HEK293 (cell line): ENCODE results near the gene PITHD1.

Source experiments
- CTCF ChIA-PET: fragments of 350-600 bp; formaldehyde crosslinking; extraction: SDS; loops from one replicate; lab custom pipeline; 2021; ENCODE audit warnings: antibody characterized with exemption; lab: Yijun Ruan, JAX
- POLR2A ChIA-PET: fragments of 300-600 bp; formaldehyde crosslinking; extraction: SDS; loops from one replicate; lab custom pipeline; 2020; ENCODE audit warnings: antibody characterized with exemption, inconsistent platforms; lab: Yijun Ruan, JAX
- H3K27ac ChIP-seq: fragments of 200-500 bp; sonication (Bioruptor generic); 2 replicates; pipeline ENCODE4 v1.5.1; 2014; ENCODE audit warnings: low read depth, low read length, control low read depth, inconsistent platforms; ENCODE audit errors: extremely low read depth
- H3K36me3 ChIP-seq, 2 experiments: fragments of 200-500 bp in 1 of 2; sonication (Bioruptor generic) in 1 of 2; 1 replicate in 1 of 2; 2 replicates in 1 of 2; pipeline ENCODE4 v1.5.1; 2014 to 2017; ENCODE audit warnings: inconsistent platforms in 2 of 2, low read length in 2 of 2; ENCODE audit not compliant: control insufficient read depth in 2 of 2, insufficient read depth in 1 of 2
- H3K4me1 ChIP-seq: fragments of 200-500 bp; sonication (Bioruptor generic); 2 replicates; pipeline ENCODE4 v1.5.1; 2014; ENCODE audit warnings: mild to moderate bottlenecking, low read length, inconsistent platforms; ENCODE audit not compliant: control insufficient read depth, insufficient read depth
- H3K4me3 ChIP-seq: 2 replicates; pipeline ENCODE4 v1.5.1; 2011; ENCODE audit warnings: low read depth, mild to moderate bottlenecking, control low read depth, low read length, moderate library complexity
- H3K9me3 ChIP-seq: fragments of 200-500 bp; sonication (Bioruptor generic); 2 replicates; pipeline ENCODE4 v1.5.1; 2014; ENCODE audit warnings: low read depth, low read length, inconsistent platforms; ENCODE audit not compliant: control insufficient read depth, insufficient read depth
- BCL11B ChIP-seq: fragments of 450-650 bp; formaldehyde crosslinking; IDR thresholded peaks from 2 replicates; pipeline ENCODE4 v1.5.1; 2016; ENCODE audit warnings: low read depth, missing biosample characterization, missing genetic modification characterization
- KLF10 ChIP-seq: fragments of 450-650 bp; IDR thresholded peaks from 2 replicates; pipeline ENCODE4 v1.5.1; 2018; ENCODE audit warnings: missing biosample characterization, mild to moderate bottlenecking, missing genetic modification characterization
- KLF16 ChIP-seq: fragments of 450-650 bp; formaldehyde crosslinking; IDR thresholded peaks from 2 replicates; pipeline ENCODE4 v1.5.1; 2017; ENCODE audit warnings: missing biosample characterization, missing genetic modification characterization
- KLF8 ChIP-seq: fragments of 450-650 bp; formaldehyde crosslinking; IDR thresholded peaks from 2 replicates; pipeline ENCODE4 v1.5.1; 2016; ENCODE audit warnings: missing biosample characterization, missing genetic modification characterization
- REPIN1 ChIP-seq: fragments of 450-650 bp; formaldehyde crosslinking; IDR thresholded peaks from 2 replicates; pipeline ENCODE4 v1.5.1; 2017; ENCODE audit warnings: missing biosample characterization, missing genetic modification characterization, low read depth
- ZBTB48 ChIP-seq: fragments of 450-650 bp; formaldehyde crosslinking; IDR thresholded peaks from 2 replicates; pipeline ENCODE4 v1.5.1; 2016; ENCODE audit warnings: missing biosample characterization, missing genetic modification characterization
- ZFHX2 ChIP-seq: fragments of 450-650 bp; formaldehyde crosslinking; conservative IDR thresholded peaks from 2 replicates; pipeline ENCODE4 v1.5.1; 2016; ENCODE audit warnings: missing biosample characterization, missing genetic modification characterization
- ZIC2 ChIP-seq: fragments of 450-650 bp; formaldehyde crosslinking; IDR thresholded peaks from 2 replicates; pipeline ENCODE4 v1.5.1; 2016; ENCODE audit warnings: missing biosample characterization, missing genetic modification characterization
- ZNF202 ChIP-seq: fragments of 450-650 bp; formaldehyde crosslinking; IDR thresholded peaks from 2 replicates; pipeline ENCODE4 v1.5.1; 2016; ENCODE audit warnings: missing biosample characterization, missing genetic modification characterization, borderline replicate concordance
- ZNF221 ChIP-seq: fragments of 450-650 bp; formaldehyde crosslinking; IDR thresholded peaks from 2 replicates; pipeline ENCODE4 v1.5.1; 2017; ENCODE audit warnings: missing biosample characterization, missing genetic modification characterization, borderline replicate concordance
- ZNF23 ChIP-seq: fragments of 450-650 bp; formaldehyde crosslinking; IDR thresholded peaks from 2 replicates; pipeline ENCODE4 v1.5.1; 2016; ENCODE audit warnings: missing biosample characterization, missing genetic modification characterization, borderline replicate concordance
- ZNF266 ChIP-seq: fragments of 450-650 bp; formaldehyde crosslinking; IDR thresholded peaks from 2 replicates; pipeline ENCODE4 v1.5.1; 2016; ENCODE audit warnings: missing biosample characterization, missing genetic modification characterization, low read depth
- ZNF335 ChIP-seq: fragments of 450-650 bp; formaldehyde crosslinking; conservative IDR thresholded peaks from 2 replicates; pipeline ENCODE4 v1.5.1; 2016; ENCODE audit warnings: missing biosample characterization, missing genetic modification characterization
- ZNF366 ChIP-seq: fragments of 450-650 bp; formaldehyde crosslinking; conservative IDR thresholded peaks from 2 replicates; pipeline ENCODE4 v1.5.1; 2016; ENCODE audit warnings: missing biosample characterization, missing genetic modification characterization
- ZNF404 ChIP-seq: fragments of 450-650 bp; formaldehyde crosslinking; IDR thresholded peaks from 2 replicates; pipeline ENCODE4 v1.5.1; 2017; ENCODE audit warnings: missing biosample characterization, missing genetic modification characterization
- ZNF513 ChIP-seq: fragments of 450-650 bp; IDR thresholded peaks from 2 replicates; pipeline ENCODE4 v1.5.1; 2018; ENCODE audit warnings: missing biosample characterization, missing genetic modification characterization
- ZNF530 ChIP-seq: fragments of 450-650 bp; formaldehyde crosslinking; IDR thresholded peaks from 2 replicates; pipeline ENCODE4 v1.5.1; 2016; ENCODE audit warnings: low read depth, missing biosample characterization, missing genetic modification characterization
- ZNF558 ChIP-seq: fragments of 450-650 bp; formaldehyde crosslinking; IDR thresholded peaks from 2 replicates; pipeline ENCODE4 v1.5.1; 2016; ENCODE audit warnings: missing biosample characterization, missing genetic modification characterization
- ZNF561 ChIP-seq: fragments of 450-650 bp; IDR thresholded peaks from 2 replicates; pipeline ENCODE4 v1.5.1; 2018; ENCODE audit warnings: missing biosample characterization, missing genetic modification characterization, borderline replicate concordance
- ZNF639 ChIP-seq: fragments of 450-650 bp; formaldehyde crosslinking; IDR thresholded peaks from 2 replicates; pipeline ENCODE4 v1.5.1; 2016; ENCODE audit warnings: missing biosample characterization, missing genetic modification characterization
- ZNF664 ChIP-seq: fragments of 450-650 bp; formaldehyde crosslinking; IDR thresholded peaks from 2 replicates; pipeline ENCODE4 v1.5.1; 2016; ENCODE audit warnings: missing biosample characterization, missing genetic modification characterization
- ZNF785 ChIP-seq: fragments of 450-650 bp; formaldehyde crosslinking; IDR thresholded peaks from 2 replicates; pipeline ENCODE4 v1.5.1; 2016; ENCODE audit warnings: missing biosample characterization, missing genetic modification characterization
- ZNF792 ChIP-seq: fragments of 450-650 bp; formaldehyde crosslinking; IDR thresholded peaks from 2 replicates; pipeline ENCODE4 v1.5.1; 2016; ENCODE audit warnings: missing biosample characterization, missing genetic modification characterization
- ZNF843 ChIP-seq: fragments of 450-650 bp; formaldehyde crosslinking; IDR thresholded peaks from 2 replicates; pipeline ENCODE4 v1.5.1; 2016; ENCODE audit warnings: missing biosample characterization, missing genetic modification characterization
- ZSCAN18 ChIP-seq: fragments of 450-650 bp; formaldehyde crosslinking; IDR thresholded peaks from 2 replicates; pipeline ENCODE4 v1.5.1; 2016; ENCODE audit warnings: missing biosample characterization, missing genetic modification characterization
- TF ChIP-seq, protein P1 (sequence below): fragments of 450-650 bp; formaldehyde crosslinking; optimal IDR thresholded peaks from 2 replicates; pipeline ENCODE3; 2016; ENCODE audit warnings: missing biosample characterization, mild to moderate bottlenecking, missing genetic modification characterization

PITHD1 gene

GRCh38 chr1:23816906-23817305 is 38.7 kb downstream of the PITHD1 start:
- Histone ChIP-seq H3K9me3 (no peaks in the 10 kb centered on the region), H3K36me3 (peaks cover 0 to 61% of the 10 kb centered on the region in 2 experiments; a peak in 1 of 3 replicates), H3K4me3 (no peak overlapping the region), H3K27ac (no peak overlapping the region), H3K4me1 (no peaks in the 10 kb centered on the region)
- TF ChIP-seq ZNF266: no peak
- no peak for TF ChIP-seq ZNF221 (tag by site-specific recombination)
- TF ChIP-seq ZNF23 (tag by site-specific recombination): no peak
- no peak for TF ChIP-seq ZNF792 (tag by site-specific recombination)
- TF ChIP-seq ZNF513 (tag by site-specific recombination): no peak
- no peak for TF ChIP-seq ZIC2 (tag by site-specific recombination)
- no peak for TF ChIP-seq ZNF561 (tag by site-specific recombination)
- TF ChIP-seq REPIN1 (tag by site-specific recombination): no peak
- TF ChIP-seq, protein P1, sequence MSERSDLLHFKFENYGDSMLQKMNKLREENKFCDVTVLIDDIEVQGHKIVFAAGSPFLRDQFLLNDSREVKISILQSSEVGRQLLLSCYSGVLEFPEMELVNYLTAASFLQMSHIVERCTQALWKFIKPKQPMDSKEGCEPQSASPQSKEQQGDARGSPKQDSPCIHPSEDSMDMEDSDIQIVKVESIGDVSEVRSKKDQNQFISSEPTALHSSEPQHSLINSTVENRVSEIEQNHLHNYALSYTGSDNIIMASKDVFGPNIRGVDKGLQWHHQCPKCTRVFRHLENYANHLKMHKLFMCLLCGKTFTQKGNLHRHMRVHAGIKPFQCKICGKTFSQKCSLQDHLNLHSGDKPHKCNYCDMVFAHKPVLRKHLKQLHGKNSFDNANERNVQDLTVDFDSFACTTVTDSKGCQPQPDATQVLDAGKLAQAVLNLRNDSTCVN (tag by site-specific recombination): no peak
- ChIA-PET POLR2A (interaction anchor here (0.5 to 1.6 kb wide), 2 partner anchors 8 to 19 kb away, joined by 3 to 6 read pairs; partner anchors contain the start of gene HMGCL), CTCF (interaction anchor here (0.6 to 0.9 kb wide), 2 partner anchors 8 to 54 kb away, joined by 3 read pairs; no protein-coding TSS in a partner anchor)

DNA sequence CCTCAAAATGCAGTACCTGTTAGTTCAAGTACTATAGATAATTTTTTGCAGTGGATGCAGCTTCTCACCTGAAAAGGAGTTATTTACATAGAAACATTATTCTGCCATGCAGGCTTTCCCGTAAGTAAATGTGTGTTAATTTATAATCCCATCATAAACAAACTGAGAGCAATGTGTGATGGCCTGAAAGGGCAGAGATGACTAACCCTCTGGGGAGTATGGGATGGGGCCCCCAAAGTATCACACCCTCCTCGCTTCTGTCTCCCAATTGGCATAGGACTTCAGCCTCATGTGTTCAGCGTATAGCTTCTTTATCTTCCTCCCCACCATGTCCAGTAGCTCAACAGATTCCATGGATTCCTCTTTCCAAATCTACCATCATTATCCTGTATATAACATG is 39.4 kb downstream of the PITHD1 start:
- no peak overlapping the region for H3K27ac ChIP-seq
- ChIA-PET CTCF (interaction anchor here (0.6 to 1.0 kb wide), 3 partner anchors 8 to 46 kb away, joined by 3 read pairs; no protein-coding TSS in a partner anchor), POLR2A (no interaction called here)
- no peaks in the 10 kb centered on the region for H3K4me1 ChIP-seq
- H3K4me3 ChIP-seq: no peak overlapping the region
- TF ChIP-seq ZNF335 (tag by site-specific recombination) (no peak), ZNF366 (tag by site-specific recombination) (no peak), ZNF558 (tag by site-specific recombination) (no peak), KLF10 (no peak), ZNF530 (no peak), ZNF202 (tag by site-specific recombination) (no peak), ZSCAN18 (tag by site-specific recombination) (no peak), KLF8 (no peak), ZNF664 (tag by site-specific recombination) (no peak), ZNF843 (tag by site-specific recombination) (no peak), ZNF404 (tag by site-specific recombination) (no peak), ZFHX2 (tag by site-specific recombination) (no peak), BCL11B (tag by site-specific recombination) (no peak), KLF16 (tag by site-specific recombination) (no peak), ZBTB48 (tag by site-specific recombination) (no peak), ZNF639 (tag by site-specific recombination) (no peak), ZNF785 (tag by site-specific recombination) (no peak), ZNF561 (tag by site-specific recombination) (no peak)
- H3K36me3 ChIP-seq: peaks cover 0 to 54% of the 10 kb centered on the region in 2 experiments; a peak in 1 of 3 replicates
- no peaks in the 10 kb centered on the region for H3K9me3 ChIP-seq
